A673 (cell line): Measurements from ENCODE around the gene TOM1. TPM values are rescaled to one million over a fixed set of nuclear protein-coding genes. Genes with fewer than 3 reads are reported as not detected.

Source experiments
- BruUV-seq: library from RNA; stranded (reverse); fragments of 400-500 nt; replicated peaks from 2 replicates; lab custom pipeline; 2021; lab: Mats Ljungman, UMichigan
- CTCF ChIA-PET: fragments of 300-600 bp; sonication (Branson Sonifier 250); formaldehyde crosslinking; loops from one replicate; lab custom pipeline; 2022; ENCODE audit warnings: antibody characterized with exemption; lab: Charles Lee
- POLR2A ChIA-PET: fragments of 300-600 bp; sonication (Branson Sonifier 250); formaldehyde crosslinking; loops from one replicate; lab custom pipeline; 2022; ENCODE audit warnings: antibody characterized with exemption; ENCODE audit not compliant: low non-redundant PET; lab: Charles Lee
- DNase-seq: peaks from one replicate; pipeline ENCODE4 v3.0.0-alpha.2; 2015; ENCODE audit warnings: low spot score
- H3K27ac ChIP-seq: fragments of 200-600 bp; sonication (generic); 2 replicates; pipeline ENCODE4 v1.5.1; 2016; ENCODE audit warnings: mixed run types, low read depth, mild to moderate bottlenecking, mixed read lengths, antibody characterized with exemption, low read length; ENCODE audit not compliant: poor library complexity, severe bottlenecking
- H3K27me3 ChIP-seq: fragments of 200-600 bp; sonication (generic); replicated peaks from 2 replicates; pipeline ENCODE4 v1.6.1; 2017; ENCODE audit warnings: mixed run types, low read depth, mild to moderate bottlenecking, mixed read lengths, antibody characterized with exemption, low read length; ENCODE audit not compliant: insufficient read depth, poor library complexity
- H3K36me3 ChIP-seq: fragments of 200-600 bp; sonication (generic); 2 replicates; pipeline ENCODE4 v1.6.1; 2016; ENCODE audit warnings: mixed run types, mild to moderate bottlenecking, mixed read lengths, antibody characterized with exemption, low read length; ENCODE audit not compliant: insufficient read depth, poor library complexity, severe bottlenecking
- H3K4me1 ChIP-seq: fragments of 200-600 bp; sonication (generic); 2 replicates; pipeline ENCODE4 v1.6.1; 2017; ENCODE audit warnings: mixed run types, mild to moderate bottlenecking, mixed read lengths, antibody characterized with exemption, low read length; ENCODE audit not compliant: insufficient read depth, poor library complexity, severe bottlenecking
- H3K4me3 ChIP-seq: fragments of 200-600 bp; sonication (generic); 2 replicates; pipeline ENCODE4 v1.5.1; 2016; ENCODE audit warnings: low read depth, mixed run types, mild to moderate bottlenecking, mixed read lengths, low read length; ENCODE audit not compliant: poor library complexity, severe bottlenecking
- H3K9me3 ChIP-seq: fragments of 200-600 bp; sonication (generic); 2 replicates; pipeline ENCODE4 v1.6.1; 2016; ENCODE audit warnings: mixed run types, low read depth, mild to moderate bottlenecking, mixed read lengths, antibody characterized with exemption, low read length; ENCODE audit not compliant: poor library complexity, severe bottlenecking
- EZH2 ChIP-seq: fragments of 200-600 bp; sonication (generic); IDR thresholded peaks from 2 replicates; pipeline ENCODE4 v1.6.1; 2017; ENCODE audit warnings: borderline replicate concordance, low read depth, mild to moderate bottlenecking, mixed read lengths, antibody characterized with exemption, low read length; ENCODE audit not compliant: poor library complexity, severe bottlenecking
- intact Hi-C: fragments of 100-400 bp; cut with micrococcal nuclease; formaldehyde crosslinking; loops from one replicate; pipeline ENCODE4 v1.10.0; 2022; ENCODE audit not compliant: unreplicated experiment
- total RNA-seq: library from RNA; stranded (reverse); gene quantifications from 2 replicates; pipeline ENCODE4 v1.2.3, GENCODE V29; 2021
- TF ChIP-seq, protein P1 (sequence below): fragments of 300-800, 200-600 bp; sonication (generic); conservative IDR thresholded peaks from 2 replicates; pipeline ENCODE4 v1.5.1; 2017; ENCODE audit warnings: low read depth, mild to moderate bottlenecking, antibody characterized with exemption, low read length, moderate library complexity, mixed read lengths

The TOM1 gene
- total RNA-seq, 1 experiment from 2014 or later = 22.8 TPM

DNA sequence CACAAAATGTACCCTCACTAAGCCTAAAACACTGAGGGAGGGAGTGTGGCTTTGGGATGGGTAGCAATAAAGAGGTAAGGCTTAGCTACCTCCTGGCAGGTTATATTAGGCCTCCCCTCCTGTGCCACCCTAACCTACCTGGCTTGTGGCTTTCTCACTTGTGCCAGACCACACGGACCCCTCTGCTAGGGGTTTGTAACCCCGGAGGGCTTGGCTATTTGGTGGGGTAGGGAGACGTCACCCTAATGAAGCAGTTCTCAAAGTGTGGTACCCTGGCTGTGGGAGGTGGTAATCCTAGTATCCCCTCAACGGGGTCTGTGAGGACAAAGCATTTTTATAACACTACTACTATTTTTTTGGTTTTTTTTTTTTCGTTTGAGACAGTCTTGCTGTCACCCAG, 91.2 kb downstream of the TOM1 start:
- POLR2A ChIA-PET = no interaction called here
- intact Hi-C loops = no loop called here

DNA sequence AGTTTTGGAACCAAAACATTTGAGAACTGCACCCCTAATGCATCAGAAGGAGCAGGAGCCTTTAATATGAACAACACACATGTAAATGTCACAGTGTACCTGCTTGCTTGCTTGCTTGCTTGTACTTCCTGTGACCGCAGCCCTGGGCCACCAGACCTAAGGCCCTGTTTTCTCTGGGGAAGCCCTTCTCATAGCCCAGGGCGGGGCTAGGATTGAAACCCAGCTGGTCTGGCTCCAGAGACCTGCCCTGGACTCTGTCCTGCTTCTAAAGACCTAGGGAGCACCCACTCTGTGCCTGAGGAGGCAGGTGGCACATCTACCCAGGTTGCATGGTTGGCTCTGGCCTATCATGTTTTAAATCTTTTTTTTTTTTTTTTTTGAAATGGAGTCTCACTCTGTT, 92.7 kb downstream of the TOM1 start:
- no peaks in the 10 kb centered on the region for H3K4me1 ChIP-seq
- no peaks in the 10 kb centered on the region for H3K27me3 ChIP-seq
- POLR2A ChIA-PET = no interaction called here
- CTCF ChIA-PET = interaction anchor here (0.6 kb wide), 1 partner anchor 14 kb away, joined by 5 read pairs; no protein-coding TSS in a partner anchor
- H3K9me3 ChIP-seq = no peaks in the 10 kb centered on the region
- no TSS peak for BruUV-seq
- intact Hi-C loops = no loop called here
- DNase-seq = no peak
- no peaks in the 10 kb centered on the region for H3K36me3 ChIP-seq
- no peak overlapping the region for H3K27ac ChIP-seq
- no peak overlapping the region for H3K4me3 ChIP-seq
- no peak for TF ChIP-seq EZH2
- TF ChIP-seq, protein P1, sequence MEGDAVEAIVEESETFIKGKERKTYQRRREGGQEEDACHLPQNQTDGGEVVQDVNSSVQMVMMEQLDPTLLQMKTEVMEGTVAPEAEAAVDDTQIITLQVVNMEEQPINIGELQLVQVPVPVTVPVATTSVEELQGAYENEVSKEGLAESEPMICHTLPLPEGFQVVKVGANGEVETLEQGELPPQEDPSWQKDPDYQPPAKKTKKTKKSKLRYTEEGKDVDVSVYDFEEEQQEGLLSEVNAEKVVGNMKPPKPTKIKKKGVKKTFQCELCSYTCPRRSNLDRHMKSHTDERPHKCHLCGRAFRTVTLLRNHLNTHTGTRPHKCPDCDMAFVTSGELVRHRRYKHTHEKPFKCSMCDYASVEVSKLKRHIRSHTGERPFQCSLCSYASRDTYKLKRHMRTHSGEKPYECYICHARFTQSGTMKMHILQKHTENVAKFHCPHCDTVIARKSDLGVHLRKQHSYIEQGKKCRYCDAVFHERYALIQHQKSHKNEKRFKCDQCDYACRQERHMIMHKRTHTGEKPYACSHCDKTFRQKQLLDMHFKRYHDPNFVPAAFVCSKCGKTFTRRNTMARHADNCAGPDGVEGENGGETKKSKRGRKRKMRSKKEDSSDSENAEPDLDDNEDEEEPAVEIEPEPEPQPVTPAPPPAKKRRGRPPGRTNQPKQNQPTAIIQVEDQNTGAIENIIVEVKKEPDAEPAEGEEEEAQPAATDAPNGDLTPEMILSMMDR = no peak

More for the DNA sequence above, 91.2 kb downstream of the TOM1 start:
- Histone ChIP-seq H3K4me1 (no peaks in the 10 kb centered on the region), H3K36me3 (no peaks in the 10 kb centered on the region), H3K9me3 (no peaks in the 10 kb centered on the region), H3K27me3 (no peaks in the 10 kb centered on the region), H3K27ac (no peak overlapping the region), H3K4me3 (no peak overlapping the region)
- BruUV-seq = no TSS peak
- CTCF ChIA-PET = no interaction called here
- no peak for DNase-seq
- TF ChIP-seq EZH2 = no peak
- TF ChIP-seq, protein P1 = no peak

DNA sequence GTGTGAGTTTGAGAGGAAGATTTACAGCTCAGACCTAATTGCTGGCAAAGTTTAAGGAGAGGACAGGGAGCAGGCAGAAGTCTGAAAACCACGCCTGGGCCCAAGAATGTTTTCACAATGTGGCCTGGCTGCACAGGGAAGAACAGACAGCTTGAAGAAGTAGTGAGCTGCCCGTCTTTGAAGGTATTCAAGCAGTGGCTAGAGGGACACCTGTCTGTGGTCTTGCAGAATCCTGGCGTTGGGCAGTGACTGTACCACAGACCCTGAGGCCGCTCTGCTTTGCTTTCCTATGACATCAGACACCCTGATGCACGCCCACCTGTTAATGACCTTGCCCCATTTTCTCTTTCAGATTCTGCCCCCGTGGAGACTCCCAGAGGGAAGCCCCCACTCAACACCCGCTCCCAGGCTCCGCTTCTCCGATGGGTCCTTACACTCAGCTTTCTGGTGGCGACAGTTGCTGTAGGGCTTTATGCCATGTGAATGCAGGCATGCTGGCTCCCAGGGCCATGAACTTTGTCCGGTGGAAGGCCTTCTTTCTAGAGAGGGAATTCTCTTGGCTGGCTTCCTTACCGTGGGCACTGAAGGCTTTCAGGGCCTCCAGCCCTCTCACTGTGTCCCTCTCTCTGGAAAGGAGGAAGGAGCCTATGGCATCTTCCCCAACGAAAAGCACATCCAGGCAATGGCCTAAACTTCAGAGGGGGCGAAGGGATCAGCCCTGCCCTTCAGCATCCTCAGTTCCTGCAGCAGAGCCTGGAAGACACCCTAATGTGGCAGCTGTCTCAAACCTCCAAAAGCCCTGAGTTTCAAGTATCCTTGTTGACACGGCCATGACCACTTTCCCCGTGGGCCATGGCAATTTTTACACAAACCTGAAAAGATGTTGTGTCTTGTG, 93.7 kb downstream of the TOM1 start:
- Histone ChIP-seq H3K9me3 (no peaks in the 10 kb centered on the region), H3K27me3 (no peaks in the 10 kb centered on the region), H3K4me3 (no peak overlapping the region), H3K4me1 (no peaks in the 10 kb centered on the region), H3K36me3 (no peaks in the 10 kb centered on the region), H3K27ac (no peak overlapping the region)
- CTCF ChIA-PET = no interaction called here
- no peak for DNase-seq
- BruUV-seq = no TSS peak
- intact Hi-C loops = no loop called here
- POLR2A ChIA-PET = no interaction called here
- TF ChIP-seq, protein P1 = no peak
- no peak for TF ChIP-seq EZH2
